IMR-90 (cell line): ENCODE data around the gene NES. TPM values are rescaled to one million over a fixed set of nuclear protein-coding genes. Genes with fewer than 3 reads are reported as not detected.

Experiments
- ATAC-seq: fragments of 200-7000 bp; cut with Tn5 transposase; 2 replicates; pipeline ENCODE4 v1.9.1; 2020; ENCODE audit warnings: low read depth, mild to moderate bottlenecking, moderate library complexity
- BruUV-seq: library from RNA; stranded (reverse); fragments of 400-500 nt; replicated peaks from 2 replicates; lab custom pipeline; 2021; lab: Mats Ljungman, UMichigan
- CTCF ChIA-PET: fragments of 300-600 bp; formaldehyde crosslinking; extraction: SDS; loops from one replicate; lab custom pipeline; 2021; ENCODE audit warnings: antibody characterized with exemption; lab: Yijun Ruan, JAX
- POLR2A ChIA-PET: fragments of 300-600 bp; sonication (Branson Sonifier 250); formaldehyde crosslinking; loops from one replicate; lab custom pipeline; 2022; ENCODE audit warnings: antibody characterized with exemption; ENCODE audit not compliant: unreplicated experiment; lab: Charles Lee
- DNase-seq: peaks from one replicate; pipeline ENCODE4 v3.0.0; 2013
- H2AFZ ChIP-seq: replicated peaks from 2 replicates; pipeline ENCODE3; 2013; ENCODE audit warnings: low read length, mild to moderate bottlenecking; ENCODE audit not compliant: poor library complexity
- H2AK5ac ChIP-seq: 2 replicates; pipeline ENCODE4 v1.6.1; 2013; ENCODE audit warnings: low read depth, low read length, inconsistent platforms
- H2AK9ac ChIP-seq: replicated peaks from 2 replicates; pipeline ENCODE3; 2013; ENCODE audit warnings: mild to moderate bottlenecking, low read depth, low read length, moderate library complexity; ENCODE audit not compliant: poor library complexity
- H2BK120ac ChIP-seq: 2 replicates; pipeline ENCODE4 v1.6.1; 2013; ENCODE audit warnings: low read depth, low read length, inconsistent platforms
- H2BK15ac ChIP-seq: 3 replicates; pipeline ENCODE4 v1.6.1; 2013; ENCODE audit warnings: low read depth, low read length, inconsistent platforms
- H2BK20ac ChIP-seq: 2 replicates; pipeline ENCODE4 v1.6.1; 2013; ENCODE audit warnings: low read depth, mild to moderate bottlenecking, inconsistent platforms, low read length, moderate library complexity
- H2BK5ac ChIP-seq: 2 replicates; pipeline ENCODE4 v1.6.1; 2013; ENCODE audit warnings: mild to moderate bottlenecking, low read depth, low read length, inconsistent platforms; ENCODE audit not compliant: poor library complexity, severe bottlenecking
- H3K14ac ChIP-seq: replicated peaks from 2 replicates; pipeline ENCODE4 v1.6.1; 2013; ENCODE audit warnings: low read depth, low read length, inconsistent platforms
- H3K18ac ChIP-seq: 2 replicates; pipeline ENCODE4 v1.6.1; 2013; ENCODE audit warnings: low read depth, low read length, control low read depth
- H3K23ac ChIP-seq: 2 replicates; pipeline ENCODE4 v1.6.1; 2013; ENCODE audit warnings: low read depth, low read length, inconsistent platforms
- H3K27ac ChIP-seq: 2 replicates; pipeline ENCODE4 v1.5.1; 2013; ENCODE audit warnings: mild to moderate bottlenecking, control low read depth, low read length; ENCODE audit not compliant: insufficient read depth
- H3K27me3 ChIP-seq: 2 replicates; pipeline ENCODE4 v1.6.1; 2013; ENCODE audit warnings: low read length; ENCODE audit not compliant: control insufficient read depth, insufficient read depth
- H3K36me3 ChIP-seq: 2 replicates; pipeline ENCODE4 v1.6.1; 2013; ENCODE audit warnings: low read length, mixed read lengths; ENCODE audit not compliant: control insufficient read depth, insufficient read depth
- H3K4ac ChIP-seq: 2 replicates; pipeline ENCODE4 v1.6.1; 2013; ENCODE audit warnings: low read depth, low read length, inconsistent platforms
- H3K4me1 ChIP-seq: 2 replicates; pipeline ENCODE4 v1.6.1; 2013; ENCODE audit warnings: low read length, mixed read lengths; ENCODE audit not compliant: control insufficient read depth, insufficient read depth
- H3K4me2 ChIP-seq: 2 replicates; pipeline ENCODE4 v1.6.1; 2013; ENCODE audit warnings: low read depth, mild to moderate bottlenecking, control low read depth, low read length, moderate library complexity
- H3K4me3 ChIP-seq: 2 replicates; pipeline ENCODE4 v1.5.1; 2013; ENCODE audit warnings: low read depth, mild to moderate bottlenecking, control low read depth, low read length, moderate library complexity; ENCODE audit not compliant: insufficient read depth
- H3K56ac ChIP-seq: 2 replicates; pipeline ENCODE4 v1.6.1; 2013; ENCODE audit warnings: low read length, inconsistent platforms; ENCODE audit not compliant: insufficient read depth; ENCODE audit errors: extremely low read depth
- H3K79me1 ChIP-seq, 2 experiments: 2 replicates each; pipeline ENCODE4 v1.6.1; 2013; ENCODE audit warnings: low read length in 2 of 2, inconsistent platforms in 1 of 2, low read depth in 1 of 2
- H3K9ac ChIP-seq: 2 replicates; pipeline ENCODE4 v1.6.1; 2013; ENCODE audit warnings: low read depth, low read length, control low read depth
- H3K9me1 ChIP-seq: 2 replicates; pipeline ENCODE4 v1.6.1; 2013; ENCODE audit warnings: low read length, inconsistent platforms; ENCODE audit not compliant: insufficient read depth
- H3K9me3 ChIP-seq: 2 replicates; pipeline ENCODE4 v1.6.1; 2013; ENCODE audit warnings: low read length; ENCODE audit not compliant: control insufficient read depth, insufficient read depth
- H4K20me1 ChIP-seq: 2 replicates; pipeline ENCODE4 v1.6.1; 2013; ENCODE audit warnings: low read length, inconsistent platforms; ENCODE audit not compliant: insufficient read depth
- H4K5ac ChIP-seq: 2 replicates; pipeline ENCODE4 v1.6.1; 2013; ENCODE audit warnings: mild to moderate bottlenecking, low read depth, low read length, control low read depth
- H4K8ac ChIP-seq, 2 experiments: 2 replicates each; pipeline ENCODE4 v1.6.1; 2013; ENCODE audit warnings: low read depth in 2 of 2, low read length in 2 of 2, control low read depth in 1 of 2, inconsistent platforms in 1 of 2
- H4K91ac ChIP-seq: 2 replicates; pipeline ENCODE4 v1.6.1; 2013; ENCODE audit warnings: low read depth, low read length, inconsistent platforms; ENCODE audit not compliant: insufficient read depth
- BHLHE40 ChIP-seq: fragments of 150-350 bp; IDR thresholded peaks from 2 replicates; pipeline ENCODE4 v1.6.1; 2016; ENCODE audit warnings: mild to moderate bottlenecking, low read depth, low read length
- CEBPB ChIP-seq: IDR thresholded peaks from 2 replicates; pipeline ENCODE4 v1.6.1; 2012; ENCODE audit warnings: low read depth, low read length, improper control_type of control experiment
- CHD1 ChIP-seq: IDR thresholded peaks from 2 replicates; pipeline ENCODE4 v1.6.1; 2012; ENCODE audit warnings: low read depth, low read length, improper control_type of control experiment
- CTCF ChIP-seq: conservative IDR thresholded peaks from 2 replicates; pipeline ENCODE4 v1.5.1; 2012; ENCODE audit warnings: mild to moderate bottlenecking, low read depth, low read length, improper control_type of control experiment
- ELK1 ChIP-seq: fragments of 150-350 bp; IDR thresholded peaks from 2 replicates; pipeline ENCODE4 v1.6.1; 2016; ENCODE audit warnings: low read depth, mild to moderate bottlenecking, low read length, moderate library complexity, borderline replicate concordance
- FOS ChIP-seq: fragments of 150-350 bp; IDR thresholded peaks from 2 replicates; pipeline ENCODE4 v1.6.1; 2016; ENCODE audit warnings: low read depth, low read length
- MAFK ChIP-seq: IDR thresholded peaks from 2 replicates; pipeline ENCODE4 v1.6.1; 2012; ENCODE audit warnings: low read depth, low read length, improper control_type of control experiment
- MAZ ChIP-seq: IDR thresholded peaks from 2 replicates; pipeline ENCODE4 v1.6.1; 2012; ENCODE audit warnings: low read depth, mild to moderate bottlenecking, low read length, improper control_type of control experiment, moderate library complexity, borderline replicate concordance
- MXI1 ChIP-seq: IDR thresholded peaks from 2 replicates; pipeline ENCODE4 v1.6.1; 2012; ENCODE audit warnings: low read depth, mild to moderate bottlenecking, low read length, moderate library complexity, borderline replicate concordance
- NFE2L2 ChIP-seq: fragments of 150-350 bp; IDR thresholded peaks from 2 replicates; pipeline ENCODE4 v1.6.1; 2016; ENCODE audit warnings: low read depth, mild to moderate bottlenecking, low read length
- POLR2A ChIP-seq: IDR thresholded peaks from 2 replicates; pipeline ENCODE4 v1.6.1; 2012; ENCODE audit warnings: mild to moderate bottlenecking, low read depth, low read length
- RAD21 ChIP-seq: IDR thresholded peaks from 2 replicates; pipeline ENCODE4 v1.6.1; 2012; ENCODE audit warnings: low read length, improper control_type of control experiment
- RFX5 ChIP-seq: IDR thresholded peaks from 2 replicates; pipeline ENCODE4 v1.8.0; 2012; ENCODE audit warnings: low read depth, mild to moderate bottlenecking, low read length, moderate library complexity
- SMC3 ChIP-seq: fragments of 150-350 bp; IDR thresholded peaks from 2 replicates; pipeline ENCODE4 v1.6.1; 2016; ENCODE audit warnings: low read depth, mild to moderate bottlenecking, antibody characterized with exemption, low read length, moderate library complexity
- WGBS, 2 experiments: methylation state at CpG; one replicate each; pipeline versions ENCODE4 v1.1.5 to v1.1.7; 2013; ENCODE audit warnings: missing lambda C conversion rate in 2 of 2; ENCODE audit not compliant: insufficient read length in 1 of 2; ENCODE audit errors: extremely low coverage in 2 of 2; 5-methylcytosine and 5-hydroxymethylcytosine counted together
- dilution Hi-C: fragments of 300-500 bp; cut with HindIII; formaldehyde crosslinking; loops from one replicate; pipeline ENCODE4 v1.14.3; 2018; ENCODE audit warnings: low sequenced_read_pairs; ENCODE audit not compliant: unreplicated experiment
- in situ Hi-C: fragments of 300-500 bp; cut with MboI; formaldehyde crosslinking; loops from 3 replicates; pipeline ENCODE4 v1.14.3; 2019; ENCODE audit warnings: low sequenced_read_pairs, inconsistent platforms, mixed read lengths
- intact Hi-C: fragments of 100-400 bp; cut with micrococcal nuclease; formaldehyde crosslinking; loops from 2 replicates; pipeline ENCODE4 v1.10.0; 2022
- polyA plus RNA-seq, 3 experiments: library from polyadenylated mRNA; depleted of rRNA; stranded (reverse); fragments of >200 nt; gene quantifications; 2 replicates each; pipeline ENCODE4 v1.2.3, GENCODE V29; 2012; ENCODE audit warnings: low replicate concordance in 1 of 3
- total RNA-seq: library from RNA; depleted of rRNA; stranded (reverse); fragments of >200 nt; gene quantifications from 2 replicates; pipeline ENCODE4 v1.2.3, GENCODE V29; 2012

The NES gene
- total and polyA plus RNA-seq, 2 of the 4 experiments (the other 2 are of a cell fraction), result 25.3 to 40.1 TPM

DNA sequence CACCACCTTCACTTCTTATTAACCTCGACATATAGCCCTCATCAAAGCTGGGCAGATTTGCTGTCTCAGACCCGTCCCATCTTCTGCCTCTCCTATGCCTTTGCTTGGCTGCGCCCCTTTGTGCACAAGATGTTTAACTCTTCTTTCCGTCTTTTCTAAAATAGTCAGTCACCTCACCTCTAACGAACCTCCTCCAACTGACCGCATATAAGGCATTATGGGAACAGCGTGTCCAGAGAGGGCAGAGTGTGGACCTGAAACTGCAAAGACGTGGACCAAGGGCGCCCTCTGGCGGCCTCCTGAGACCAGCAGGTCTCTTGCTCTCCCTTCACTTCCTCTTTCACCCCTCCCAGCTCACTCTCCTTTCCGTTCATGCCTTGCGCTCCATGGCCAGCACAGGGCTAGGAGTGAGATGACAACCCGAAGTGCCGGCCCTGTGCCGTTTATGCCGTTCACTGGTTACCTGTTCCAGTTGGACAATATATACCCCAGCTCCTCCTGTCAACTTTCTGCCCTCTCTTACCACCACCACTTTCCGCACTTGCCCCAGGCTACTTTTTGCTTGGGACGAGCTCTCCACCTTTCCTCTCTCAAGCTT lies 48.6 kb upstream of the NES start:
- H3K14ac ChIP-seq, result no peak overlapping the region
- H3K23ac ChIP-seq, result no peak overlapping the region
- H2AK9ac ChIP-seq, result peak overlapping the region; percentile 86
- POLR2A ChIA-PET, result interaction anchor here (0.7 to 1.2 kb wide), 2 partner anchors 49 to 202 kb away, joined by 3 read pairs; no protein-coding TSS in a partner anchor
- H2BK120ac ChIP-seq, result no peak overlapping the region
- no peak overlapping the region for H4K91ac ChIP-seq
- dilution Hi-C loops (no loop called here), in situ Hi-C loops (no loop called here), intact Hi-C loops (loop anchor here (1.0 to 10.0 kb wide), 8 partner anchors 17 to 221 kb away; partner anchors contain the start of genes LRRC71, MEF2D, NTRK1 and PRCC)
- H3K4ac ChIP-seq, result no peak overlapping the region
- no peak overlapping the region for H3K27ac ChIP-seq
- H3K18ac ChIP-seq, result no peak overlapping the region
- CTCF ChIA-PET, result interaction anchor here (0.6 to 6.3 kb wide), 27 partner anchors 8 to 204 kb away, joined by 3 to 104 read pairs (median 5); partner anchors contain the start of genes CRABP2, HAPLN2, NES and NTRK1
- ATAC-seq (peak; percentile 69), DNase-seq (peak; percentile 89)
- H3K9me3 ChIP-seq, result no peaks in the 10 kb centered on the region
- no peak overlapping the region for H2BK20ac ChIP-seq
- peaks cover 30% of the 10 kb centered on the region for H3K36me3 ChIP-seq
- H3K4me2 ChIP-seq, result peak overlapping the region; percentile 85
- no TSS peak for BruUV-seq
- H2AK5ac ChIP-seq, result peak overlapping the region; percentile 37
- no peak overlapping the region for H2BK5ac ChIP-seq
- H2AFZ ChIP-seq, result peak overlapping the region; percentile 55
- no peak overlapping the region; a peak in 1 of 4 replicates for H4K8ac ChIP-seq
- peaks cover 8% of the 10 kb centered on the region for H3K4me1 ChIP-seq
- no peak overlapping the region for H2BK15ac ChIP-seq
- peaks cover 28 to 80% of the 10 kb centered on the region in 2 experiments for H3K79me1 ChIP-seq
- H3K9me1 ChIP-seq, result peaks cover 8% of the 10 kb centered on the region; the same call in 1 of the 2 replicates
- H3K27me3 ChIP-seq, result no peaks in the 10 kb centered on the region
- WGBS, 2 experiments, result 24% methylated on average over 12 of the region's 18 CpGs; no CpG with 5 or more reads in 1 of the 2 experiments
- peak overlapping the region; percentile 38; the same call in 1 of the 2 replicates for H3K9ac ChIP-seq
- TF ChIP-seq FOS, result no peak
- peak; percentile 96 for TF ChIP-seq RAD21
- no peak for TF ChIP-seq CEBPB
- TF ChIP-seq MXI1, result peak; percentile 77
- no peak for TF ChIP-seq BHLHE40
- peak; percentile 97 for TF ChIP-seq SMC3
- peak; percentile 51; the same call in 1 of the 2 replicates for TF ChIP-seq POLR2A
- TF ChIP-seq CTCF, result peak; percentile 97
- TF ChIP-seq RFX5, result no peak
- TF ChIP-seq CHD1, result no peak
- no peak for TF ChIP-seq MAFK
- TF ChIP-seq NFE2L2, result no peak
- no peak for TF ChIP-seq ELK1
- TF ChIP-seq MAZ, result peak; percentile 89; the same call in 1 of the 2 replicates
- peaks cover 40% of the 10 kb centered on the region for H4K20me1 ChIP-seq
- H3K56ac ChIP-seq, result no peak overlapping the region
- H3K4me3 ChIP-seq, result peak overlapping the region; percentile 21; the same call in 1 of the 2 replicates
- H4K5ac ChIP-seq, result no peak overlapping the region
